ENCODE data around the gene NTHL1. TPM values are rescaled to one million over a fixed set of nuclear protein-coding genes. Genes with fewer than 3 reads are reported as not detected.

The NTHL1 gene
- total and polyA plus RNA-seq, 10 of the 15 experiments (the other 5 are each of a cell fraction or from before 2014, with no cell fraction given), result 0.85 to 54.7 (median 39.0) TPM

GRCh38 chr16:2047330-2048115, at the start of gene NTHL1, which contains the start of gene TSC2 (continued):
- TF ChIP-seq RB1 (IDR thresholded peaks at IDR 0.05; ENCODE audit: borderline replicate concordance), result peak; percentile 67; the same call in 1 of the 2 replicates
- TF ChIP-seq, protein P1, sequence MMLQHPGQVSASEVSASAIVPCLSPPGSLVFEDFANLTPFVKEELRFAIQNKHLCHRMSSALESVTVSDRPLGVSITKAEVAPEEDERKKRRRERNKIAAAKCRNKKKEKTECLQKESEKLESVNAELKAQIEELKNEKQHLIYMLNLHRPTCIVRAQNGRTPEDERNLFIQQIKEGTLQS (IDR thresholded peaks at IDR 0.05; ENCODE audit: borderline replicate concordance, extremely low read depth, low read depth, low read length), result peak; percentile 98
- TF ChIP-seq SRF (IDR thresholded peaks at IDR 0.05; ENCODE audit: low read depth in 2 of 2, low read length in 2 of 2), result peak; percentile 14 to 40; a peak in 1 of 4 replicates
- TF ChIP-seq, protein P2, sequence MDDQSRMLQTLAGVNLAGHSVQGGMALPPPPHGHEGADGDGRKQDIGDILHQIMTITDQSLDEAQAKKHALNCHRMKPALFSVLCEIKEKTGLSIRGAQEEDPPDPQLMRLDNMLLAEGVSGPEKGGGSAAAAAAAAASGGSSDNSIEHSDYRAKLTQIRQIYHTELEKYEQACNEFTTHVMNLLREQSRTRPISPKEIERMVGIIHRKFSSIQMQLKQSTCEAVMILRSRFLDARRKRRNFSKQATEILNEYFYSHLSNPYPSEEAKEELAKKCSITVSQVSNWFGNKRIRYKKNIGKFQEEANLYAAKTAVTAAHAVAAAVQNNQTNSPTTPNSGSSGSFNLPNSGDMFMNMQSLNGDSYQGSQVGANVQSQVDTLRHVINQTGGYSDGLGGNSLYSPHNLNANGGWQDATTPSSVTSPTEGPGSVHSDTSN (IDR thresholded peaks at IDR 0.05; ENCODE audit: insufficient replicate concordance, low read depth, low read length), result no peak
- TF ChIP-seq GABPA (IDR thresholded peaks at IDR 0.05; ENCODE audit: low read depth), result peak; percentile 93
- no peak for TF ChIP-seq IRF5 (IDR thresholded peaks at IDR 0.05; ENCODE audit: borderline replicate concordance)
- TF ChIP-seq JUND (IDR thresholded peaks at IDR 0.05; ENCODE audit: low read depth, low read length), result no peak
- TF ChIP-seq PAX5 (IDR thresholded peaks at IDR 0.05; ENCODE audit: borderline replicate concordance, low read depth, low read length), result peak; percentile 51; the same call in 1 of the 2 replicates
- TF ChIP-seq NR2F1 (conservative IDR thresholded peaks at IDR 0.05), result peak; percentile 83
- peak; percentile 62 for TF ChIP-seq ZBTB11 (CRISPR knock-in tag; IDR thresholded peaks at IDR 0.05)
- TF ChIP-seq BHLHE40 (IDR thresholded peaks at IDR 0.05; ENCODE audit: borderline replicate concordance in 1 of 2, low read depth in 2 of 2, low read length in 1 of 2), result peak; percentile 83 to 94
- no peak for TF ChIP-seq SMAD5 (IDR thresholded peaks at IDR 0.05; ENCODE audit: low read depth)
- peak; percentile 97 for TF ChIP-seq YY1 (IDR thresholded peaks at IDR 0.05; ENCODE audit: low read depth, low read length)
- TF ChIP-seq SREBF1 (IDR thresholded peaks at IDR 0.05; ENCODE audit: low read length), result peak; percentile 90
- TF ChIP-seq SMARCA5 (IDR thresholded peaks at IDR 0.05), result peak; percentile 72; the same call in 1 of the 2 replicates
- TF ChIP-seq YBX1 (IDR thresholded peaks at IDR 0.05), result no peak
- TF ChIP-seq RFX5 (IDR thresholded peaks at IDR 0.05; ENCODE audit: low read depth, low read length), result 0 out of 2 replicates have a peak, but pooled peaks have one; percentile 33
- no peak; the same call in none of the 2 replicates for TF ChIP-seq GATAD2B (conservative IDR thresholded peaks at IDR 0.05; ENCODE audit: low read depth)
- 0 out of 2 replicates have a peak, but pooled peaks have one; percentile 60 for TF ChIP-seq POLR2AphosphoS2 (IDR thresholded peaks at IDR 0.05; ENCODE audit: low read depth, low read length)
- peak; percentile 89 for TF ChIP-seq NR2C1 (IDR thresholded peaks at IDR 0.05)
